Activated CD8-positive, alpha-beta memory T cell treated with anti-CD3 and anti-CD28 coated beads for 4 hours (primary cell): Measurements from ENCODE around the gene CXADR.
A peak's percentile ranks its signal among the peaks of the same experiment; 100 is the strongest.

Experiments
- DNase-seq, 2 donors: peaks; one replicate each; pipeline ENCODE4 v3.0.0-alpha.2; 2020; ENCODE audit warnings: low read depth in 2 of 2

CXADR gene

DNA sequence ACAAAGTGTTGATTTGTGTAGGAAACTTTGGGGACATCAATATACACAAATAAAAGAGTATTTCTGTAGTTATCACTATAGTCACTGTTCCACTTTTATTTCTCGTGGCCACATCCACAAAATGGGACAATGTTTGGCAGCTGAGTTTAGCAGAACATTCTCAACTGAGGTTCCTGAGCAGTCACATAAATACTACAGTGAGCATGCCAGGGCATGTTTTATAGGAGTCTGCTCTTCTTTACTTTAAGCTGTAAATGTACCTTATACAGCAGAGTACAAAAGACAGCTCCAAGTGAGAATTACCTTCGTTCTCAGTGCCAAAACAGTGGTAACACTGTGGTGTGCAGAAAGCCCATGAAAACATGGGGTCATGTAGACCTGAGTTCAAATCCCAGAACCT is 94.8 kb downstream of the CXADR start:
- no peak for DNase-seq

DNA sequence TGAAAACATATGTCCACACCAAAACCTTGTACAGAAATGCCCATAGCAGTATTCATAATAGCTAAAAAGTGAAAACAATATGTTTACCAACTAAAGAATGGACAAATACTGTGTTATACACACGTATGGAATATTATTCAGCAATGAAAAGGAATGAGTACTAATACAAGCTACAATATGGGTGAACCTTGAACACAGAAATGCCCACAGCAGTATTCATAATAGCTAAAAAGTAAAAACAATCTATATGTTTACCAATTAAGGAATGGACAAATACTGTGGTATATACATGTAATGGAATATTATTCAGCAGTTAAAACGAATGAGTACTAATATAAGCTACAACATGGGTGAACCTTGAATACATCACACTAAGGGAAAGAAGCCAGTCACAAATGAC is 96.8 kb downstream of the CXADR start:
- no peak for DNase-seq

DNA sequence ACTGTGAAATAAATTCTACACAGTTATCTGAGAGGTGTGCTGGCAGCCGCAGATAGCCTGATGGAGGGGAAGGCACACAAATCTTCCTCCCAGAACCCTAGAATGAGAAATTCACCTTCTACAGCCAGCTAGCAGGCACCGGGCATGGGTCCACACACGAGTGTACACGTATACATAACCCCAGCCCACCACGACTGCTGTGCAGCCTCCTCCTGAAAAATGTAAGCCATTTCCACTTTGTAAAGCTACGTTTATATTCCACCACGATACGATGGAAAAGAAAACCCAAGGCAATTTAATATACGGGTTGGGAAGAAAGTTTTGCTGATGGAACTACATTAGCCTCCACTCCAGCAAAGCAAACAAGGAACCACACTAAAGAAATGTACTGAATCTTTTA is 98.1 kb downstream of the CXADR start:
- DNase-seq = no peak

DNA sequence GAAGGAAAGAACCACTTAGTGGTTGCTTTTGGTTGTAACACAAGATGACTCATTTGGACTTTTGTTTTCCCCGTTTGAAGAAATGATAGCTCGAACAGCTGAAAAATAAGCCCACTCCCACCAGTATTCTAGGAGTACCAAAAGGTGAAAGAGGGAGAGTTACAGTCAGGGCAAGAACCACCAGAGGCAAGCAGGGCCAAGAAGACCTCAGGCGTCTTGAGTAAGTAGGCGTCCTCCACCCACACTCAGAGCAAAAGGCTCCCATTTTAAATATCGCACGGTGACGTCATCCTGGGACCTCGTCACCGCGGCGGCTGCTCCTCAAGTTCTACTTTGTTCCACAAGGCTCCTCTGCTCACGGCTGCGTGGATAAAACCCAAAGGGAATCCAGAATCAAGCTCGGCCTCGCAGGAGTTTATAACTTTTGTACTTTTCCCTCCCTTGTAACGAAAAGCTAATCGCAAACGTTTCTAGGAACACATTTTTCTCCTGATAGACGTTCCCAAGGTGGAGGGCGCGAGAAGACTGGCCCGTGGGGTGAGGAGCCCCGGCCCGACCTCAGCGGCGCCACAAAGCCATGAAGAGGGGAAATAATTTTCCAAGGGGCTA is 98.7 kb downstream of the CXADR start:
- DNase-seq = peak; percentile 67 to 77

DNA sequence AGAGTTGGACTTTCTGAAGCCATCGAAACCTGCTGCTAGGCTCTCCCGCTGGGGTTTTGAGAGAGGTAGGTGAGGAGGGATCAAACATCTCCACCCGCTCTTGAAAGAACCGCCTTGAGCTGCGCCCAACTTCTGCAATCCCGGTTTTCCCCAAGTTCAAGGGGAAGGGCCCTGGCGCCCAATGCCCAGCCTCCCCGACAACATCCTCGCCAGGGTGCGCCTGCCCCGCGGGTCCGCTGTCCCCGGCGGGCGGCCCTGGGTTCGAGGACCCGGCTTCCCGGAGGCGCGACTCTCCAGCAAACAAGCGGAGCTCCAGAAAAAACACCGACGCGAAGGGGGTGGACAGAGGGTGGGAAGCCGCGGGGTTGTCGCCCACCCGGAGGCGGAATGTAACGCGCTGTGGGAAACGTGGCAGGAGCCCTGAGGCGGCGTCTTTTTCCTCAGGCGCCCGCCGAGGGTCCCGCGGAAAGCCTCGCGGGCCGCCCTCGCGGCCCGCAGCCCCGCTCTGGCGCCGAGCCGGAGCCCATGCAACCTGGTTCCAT is 99.3 kb downstream of the CXADR start:
- no peak for DNase-seq

DNA sequence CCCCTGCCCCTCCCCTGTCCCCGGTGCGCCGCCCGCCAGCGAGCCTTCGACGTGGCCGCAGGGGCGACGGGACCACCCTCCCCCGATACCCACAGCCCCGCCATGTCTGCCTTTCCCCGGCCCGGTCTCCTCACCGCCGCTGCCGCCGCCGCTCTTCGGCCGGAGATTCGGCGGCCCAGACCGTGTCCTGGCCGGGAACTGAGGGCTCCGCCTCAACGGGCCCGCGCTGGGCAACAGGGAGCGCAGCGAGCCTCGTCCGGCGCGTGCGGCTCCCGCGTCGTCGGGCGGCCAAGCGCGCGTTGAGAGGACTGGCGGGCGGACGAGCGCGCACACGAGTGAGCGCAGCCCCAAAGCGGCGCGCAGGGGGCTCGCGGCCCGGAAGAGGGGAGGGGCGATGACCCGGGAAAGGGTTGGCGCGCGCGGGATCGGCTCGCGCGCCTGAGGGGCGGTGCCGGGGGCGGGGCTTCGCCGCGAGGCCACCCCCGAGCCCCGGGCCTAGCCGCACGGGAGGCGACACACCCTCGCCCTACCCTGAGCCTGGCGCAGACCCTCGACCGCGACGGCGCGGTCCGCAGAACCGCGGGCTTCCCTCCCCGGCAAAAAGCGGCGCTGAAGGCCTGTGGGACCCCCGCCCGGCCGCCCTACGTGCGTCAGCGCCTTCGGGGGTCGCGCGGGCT is 99.9 kb downstream of the CXADR start, which contains the start of gene BTG3:
TSS of gene BTG3 (minus strand) at position 337 of the 677 bp plus-strand sequence. CDS start 3,757 bp downstream, outside the sequence.
- peak; percentile 65 to 66 for DNase-seq

DNA sequence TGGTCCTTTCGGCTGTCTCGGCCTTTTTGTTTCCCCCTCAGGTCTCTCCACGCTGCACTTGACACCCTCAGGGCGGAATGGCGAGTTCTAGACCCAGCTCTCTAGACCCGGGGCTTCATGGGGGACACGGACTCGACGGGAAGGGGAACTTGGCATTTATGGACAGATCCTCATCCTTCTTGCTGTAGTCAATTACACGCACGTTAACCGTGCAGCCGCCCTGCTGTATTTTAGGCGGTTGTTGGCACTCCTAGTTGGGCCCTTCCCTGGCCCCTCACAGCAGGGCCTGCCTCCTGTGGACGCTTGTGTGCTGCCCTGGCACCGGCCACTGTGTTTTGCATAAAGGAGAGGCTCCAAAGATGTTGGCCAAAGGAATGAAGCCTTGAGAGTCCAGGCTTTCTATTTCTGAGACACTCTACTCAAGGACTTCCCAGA is 100.4 kb downstream of the CXADR start:
- DNase-seq = no peak

DNA sequence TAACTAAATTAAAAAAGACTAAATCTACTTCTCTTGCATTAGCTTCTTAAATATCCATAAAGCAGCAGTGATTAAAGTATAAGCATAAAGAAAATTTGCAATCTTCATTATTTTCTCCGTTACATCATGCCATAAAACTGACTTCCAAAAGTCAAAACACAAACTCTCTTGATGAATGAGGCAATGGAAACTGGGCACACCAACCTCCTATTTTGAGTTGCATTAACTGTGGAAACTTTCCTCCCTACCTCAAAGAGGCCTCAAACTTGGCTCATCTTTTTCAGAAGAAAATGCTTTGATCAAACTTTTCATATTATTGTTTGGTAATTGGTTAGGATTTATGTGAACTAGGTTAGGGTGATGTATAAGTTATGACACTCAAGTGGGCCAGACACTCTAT is 104.0 kb downstream of the CXADR start:
- DNase-seq = no peak

DNA sequence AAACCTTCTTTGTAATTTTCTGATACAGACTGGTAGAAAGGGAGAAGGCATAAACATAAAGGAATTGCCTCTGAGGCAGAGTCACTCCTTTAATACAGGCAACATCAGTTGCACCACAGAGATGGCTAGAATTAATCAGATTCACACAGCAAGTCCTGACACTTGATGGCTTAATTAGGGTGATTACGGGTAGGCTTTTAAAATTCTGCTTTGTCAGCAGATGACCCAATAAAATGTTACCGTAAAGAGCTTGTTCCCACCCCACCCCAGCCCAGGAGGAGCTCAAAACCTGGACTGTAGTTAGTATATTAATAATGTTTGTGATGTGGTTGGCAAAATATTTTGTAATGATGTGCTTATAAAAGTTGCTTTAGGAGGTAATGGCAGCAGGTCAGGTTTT is 109.2 kb downstream of the CXADR start:
- no peak for DNase-seq

DNA sequence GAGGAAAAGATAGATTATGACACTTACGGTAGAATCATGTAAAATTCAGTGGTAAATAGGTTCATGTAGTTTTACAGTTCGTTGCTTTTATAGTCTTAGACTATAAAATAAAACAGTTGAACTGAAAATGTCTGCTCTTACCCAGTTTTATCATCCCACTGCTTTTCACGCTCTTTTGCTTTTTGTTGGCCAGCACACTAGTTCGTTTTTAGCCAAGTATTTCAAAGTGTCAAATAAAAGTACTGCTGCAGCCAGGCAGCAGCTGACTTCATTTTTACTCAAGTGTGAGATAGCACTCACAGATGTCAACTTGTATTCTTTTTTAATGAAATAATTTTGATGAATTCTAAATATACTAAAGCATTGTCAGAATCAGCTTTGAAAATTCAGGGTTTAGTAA is 118.4 kb downstream of the CXADR start:
- DNase-seq = no peak

DNA sequence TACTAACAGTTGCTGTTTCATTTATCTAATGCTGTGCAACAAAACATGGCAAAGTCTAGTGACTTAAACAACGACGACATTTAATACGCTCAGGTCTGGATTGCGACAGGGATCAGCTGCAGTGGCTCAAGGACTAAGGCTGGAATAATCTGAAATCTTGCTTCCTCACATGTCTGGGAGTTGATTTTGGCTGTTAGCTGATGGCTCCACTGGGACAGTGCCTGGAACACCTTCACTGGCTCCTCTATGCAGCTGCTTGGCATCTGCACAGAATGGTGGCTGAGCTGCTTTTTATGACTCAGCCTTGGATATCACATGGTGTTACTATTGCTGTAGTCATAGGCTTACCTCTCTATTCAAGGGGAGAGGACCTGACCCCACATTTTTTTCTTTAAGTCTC is 123.9 kb downstream of the CXADR start:
- no peak for DNase-seq

DNA sequence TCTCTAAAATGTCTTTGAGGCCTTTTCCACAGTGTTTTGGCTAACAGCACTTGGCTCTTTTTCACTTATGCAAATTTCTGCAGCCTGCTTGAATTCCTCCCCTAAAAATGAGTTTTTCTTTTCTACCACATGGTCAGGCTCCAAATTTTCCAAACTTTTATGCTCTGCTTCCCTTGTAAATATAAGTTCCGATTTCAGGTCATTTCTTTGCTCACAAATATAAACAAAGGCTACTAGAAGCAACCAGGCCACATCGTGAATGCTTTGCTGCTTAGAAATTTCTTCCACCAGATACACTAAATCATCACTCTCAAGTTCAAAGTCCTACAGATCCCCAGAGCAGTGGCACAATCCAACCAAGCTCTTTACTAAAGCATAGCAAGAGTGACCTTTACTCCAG is 128.0 kb downstream of the CXADR start:
- no peak for DNase-seq
